IPS-20b (cell line): ENCODE data around the gene VAMP1.

Experiments used
- H3K27ac ChIP-seq: one replicate; pipeline ENCODE4 v1.5.1; 2013; ENCODE audit warnings: low read length
- H3K27me3 ChIP-seq: 2 replicates; pipeline ENCODE4 v1.6.1; 2013; ENCODE audit warnings: mild to moderate bottlenecking, low read length, inconsistent platforms; ENCODE audit not compliant: insufficient read depth
- H3K36me3 ChIP-seq: 2 replicates; pipeline ENCODE4 v1.6.1; 2013; ENCODE audit warnings: low read depth, mild to moderate bottlenecking, inconsistent platforms, low read length, moderate library complexity; ENCODE audit not compliant: insufficient read depth
- H3K4me1 ChIP-seq: 2 replicates; pipeline ENCODE4 v1.6.1; 2013; ENCODE audit warnings: mild to moderate bottlenecking, control low read depth, inconsistent platforms, low read length, moderate library complexity; ENCODE audit not compliant: insufficient read depth
- H3K4me3 ChIP-seq: 2 replicates; pipeline ENCODE4 v1.5.1; 2013; ENCODE audit warnings: mild to moderate bottlenecking, low read length, inconsistent platforms
- H3K9ac ChIP-seq: 2 replicates; pipeline ENCODE4 v1.6.1; 2013; ENCODE audit warnings: low read depth, mild to moderate bottlenecking, inconsistent platforms, low read length, moderate library complexity
- H3K9me3 ChIP-seq: 2 replicates; pipeline ENCODE4 v1.6.1; 2013; ENCODE audit warnings: mild to moderate bottlenecking, low read depth, low read length, inconsistent platforms; ENCODE audit not compliant: insufficient read depth

Gene VAMP1

GRCh38 chr12:6444031-6444430 is 26.4 kb downstream of the VAMP1 start:
- H3K36me3 ChIP-seq, result no peaks in the 10 kb centered on the region
- H3K4me3 ChIP-seq, result no peak overlapping the region

DNA sequence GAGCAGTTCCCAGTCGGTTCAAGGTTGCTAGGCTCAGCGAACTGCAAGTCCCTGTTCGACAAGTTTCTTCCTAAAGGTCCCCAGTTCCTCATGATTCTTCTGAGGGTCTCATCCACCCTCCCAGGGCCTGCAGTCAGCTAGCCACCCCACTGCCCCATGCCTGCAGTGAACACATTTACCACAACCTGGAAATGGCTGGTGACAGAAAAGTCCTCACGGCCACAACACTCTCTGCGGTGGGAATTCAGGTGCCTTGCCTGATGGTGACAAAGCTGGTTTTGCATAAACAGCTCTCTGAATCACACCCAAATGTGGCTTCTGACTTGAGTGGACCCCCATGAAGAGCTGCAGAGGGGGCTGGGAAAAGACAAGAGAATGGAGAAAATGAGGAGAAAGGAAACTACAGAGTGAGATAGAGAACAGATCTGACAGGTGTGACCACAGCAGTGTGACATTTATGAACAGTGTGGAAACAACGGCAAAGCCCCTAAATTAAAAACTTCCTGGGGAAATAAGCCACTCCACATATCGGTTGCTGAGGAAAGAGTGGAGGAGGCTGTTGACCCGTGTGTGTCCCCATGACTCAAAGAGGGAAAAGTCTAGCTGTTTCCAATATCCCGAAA is 27.0 kb downstream of the VAMP1 start:
- H3K36me3 ChIP-seq, result no peaks in the 10 kb centered on the region
- no peak overlapping the region for H3K4me3 ChIP-seq
- H3K27ac ChIP-seq, result no peak overlapping the region
- H3K9ac ChIP-seq, result no peak overlapping the region
- H3K4me1 ChIP-seq, result no peaks in the 10 kb centered on the region
- no peaks in the 10 kb centered on the region for H3K9me3 ChIP-seq
- no peaks in the 10 kb centered on the region for H3K27me3 ChIP-seq

More at GRCh38 chr12:6444031-6444430, 26.4 kb downstream of the VAMP1 start:
- Histone ChIP-seq H3K27me3 (no peaks in the 10 kb centered on the region), H3K9me3 (no peaks in the 10 kb centered on the region), H3K9ac (no peak overlapping the region), H3K27ac (no peak overlapping the region), H3K4me1 (no peaks in the 10 kb centered on the region)

- H3K27ac ChIP-seq, result no peak overlapping the region
- H3K9ac ChIP-seq, result no peak overlapping the region
- H3K4me1 ChIP-seq, result no peaks in the 10 kb centered on the region
These were observed 27.6 kb downstream of the VAMP1 start for GRCh38 chr12:6442836-6443235.

GRCh38 chr12:6440391-6440790 is 30.1 kb downstream of the VAMP1 start:
- H3K9me3 ChIP-seq, result no peaks in the 10 kb centered on the region
- H3K36me3 ChIP-seq, result no peaks in the 10 kb centered on the region
- no peak overlapping the region for H3K9ac ChIP-seq
- no peak overlapping the region for H3K27ac ChIP-seq
- no peaks in the 10 kb centered on the region for H3K4me1 ChIP-seq
- no peaks in the 10 kb centered on the region for H3K27me3 ChIP-seq
- no peak overlapping the region for H3K4me3 ChIP-seq

More at GRCh38 chr12:6442836-6443235, 27.6 kb downstream of the VAMP1 start:
- H3K27me3 ChIP-seq, result no peaks in the 10 kb centered on the region
- no peaks in the 10 kb centered on the region for H3K9me3 ChIP-seq
- H3K4me3 ChIP-seq, result no peak overlapping the region
- H3K36me3 ChIP-seq, result no peaks in the 10 kb centered on the region

- Histone ChIP-seq H3K9ac (no peak overlapping the region), H3K9me3 (no peaks in the 10 kb centered on the region), H3K27me3 (no peaks in the 10 kb centered on the region), H3K4me1 (peaks cover 2% of the 10 kb centered on the region; the same call in 1 of the 2 replicates), H3K4me3 (no peak overlapping the region), H3K36me3 (no peaks in the 10 kb centered on the region), H3K27ac (no peak overlapping the region)
These were observed 32.1 kb downstream of the VAMP1 start for GRCh38 chr12:6438345-6438744.

GRCh38 chr12:6437586-6437985 is 32.9 kb downstream of the VAMP1 start:
- Histone ChIP-seq H3K4me1 (peaks cover 2% of the 10 kb centered on the region; the same call in 1 of the 2 replicates), H3K36me3 (no peaks in the 10 kb centered on the region), H3K27me3 (no peaks in the 10 kb centered on the region), H3K9ac (no peak overlapping the region), H3K9me3 (no peaks in the 10 kb centered on the region), H3K4me3 (no peak overlapping the region), H3K27ac (no peak overlapping the region)

GRCh38 chr12:6435961-6436715 is 34.3 kb downstream of the VAMP1 start:
- H3K27me3 ChIP-seq, result no peaks in the 10 kb centered on the region
- H3K36me3 ChIP-seq, result no peaks in the 10 kb centered on the region
- no peak overlapping the region for H3K4me3 ChIP-seq
- H3K9me3 ChIP-seq, result no peaks in the 10 kb centered on the region
- H3K4me1 ChIP-seq, result peaks cover 2% of the 10 kb centered on the region; the same call in 1 of the 2 replicates
- no peak overlapping the region for H3K27ac ChIP-seq
- H3K9ac ChIP-seq, result no peak overlapping the region

DNA sequence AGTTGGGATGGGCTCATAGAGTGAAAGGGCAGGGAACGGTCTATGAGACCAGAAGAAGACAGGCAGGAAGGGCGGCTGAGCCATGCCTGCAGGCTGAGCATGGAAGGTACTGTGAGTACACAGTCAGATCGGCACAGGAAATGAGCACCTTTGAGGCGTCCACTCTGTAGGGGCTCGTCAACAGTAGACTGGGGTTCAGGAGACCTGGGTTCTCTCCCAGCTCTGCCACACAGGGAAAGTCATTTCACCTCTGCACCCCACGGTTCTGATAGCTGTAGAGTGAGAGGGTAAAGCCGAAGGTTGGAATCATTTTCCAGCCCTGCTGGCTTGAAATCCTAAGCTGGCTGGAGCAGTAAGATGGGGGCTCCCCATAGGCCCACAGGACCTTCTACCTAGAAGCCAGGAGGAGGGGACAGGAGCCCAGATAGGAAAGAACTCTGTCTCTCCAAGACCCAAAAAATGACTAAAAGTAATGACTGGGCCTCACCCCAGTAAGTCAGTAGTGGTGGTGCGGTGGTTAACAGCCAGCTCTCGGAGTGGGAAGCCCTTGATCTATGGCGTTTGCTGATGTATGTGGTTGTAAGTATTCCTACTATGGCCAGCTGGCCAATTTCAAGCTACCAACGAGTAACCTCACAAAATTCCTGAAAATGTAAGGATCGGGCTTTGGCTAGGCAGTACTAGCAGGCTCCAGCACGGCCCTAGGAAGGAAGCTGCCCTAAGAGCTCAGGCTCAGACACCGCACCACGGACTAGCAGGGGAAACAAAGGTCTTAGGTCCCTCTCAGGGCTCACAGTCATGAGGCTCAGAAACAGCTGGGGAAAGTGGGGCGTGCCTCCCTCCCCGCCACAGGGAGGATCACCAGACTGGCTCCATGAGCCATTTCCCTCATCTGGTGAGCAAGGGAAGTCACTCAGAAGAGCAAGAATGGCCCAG is 36.0 kb downstream of the VAMP1 start:
- no peak overlapping the region for H3K27ac ChIP-seq
- no peaks in the 10 kb centered on the region for H3K9me3 ChIP-seq
- no peaks in the 10 kb centered on the region for H3K36me3 ChIP-seq
- H3K4me3 ChIP-seq, result no peak overlapping the region
- no peaks in the 10 kb centered on the region for H3K27me3 ChIP-seq
- H3K4me1 ChIP-seq, result peaks cover 2% of the 10 kb centered on the region; the same call in 1 of the 2 replicates
- no peak overlapping the region for H3K9ac ChIP-seq

DNA sequence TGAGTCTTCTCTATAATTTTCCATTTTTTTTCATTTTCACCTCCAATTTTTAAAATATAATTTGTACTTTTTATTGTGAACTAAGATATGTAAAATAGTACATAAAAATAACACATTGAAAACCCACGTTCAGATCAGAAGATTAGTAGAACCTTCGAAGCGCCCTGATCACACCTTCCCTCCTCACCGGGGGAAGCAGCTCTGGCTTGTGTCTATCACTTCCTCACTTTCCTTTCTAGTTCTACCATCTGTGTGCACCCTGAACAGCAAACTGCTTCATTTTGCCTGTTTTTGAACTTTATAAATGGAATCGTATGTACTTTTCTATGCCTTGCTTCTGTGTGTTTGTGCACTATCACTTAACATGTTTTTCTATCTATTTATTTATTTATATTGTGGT is 37.5 kb downstream of the VAMP1 start:
- Histone ChIP-seq H3K9ac (no peak overlapping the region), H3K36me3 (no peaks in the 10 kb centered on the region), H3K9me3 (no peaks in the 10 kb centered on the region), H3K27ac (no peak overlapping the region), H3K4me3 (no peak overlapping the region; the same call in 1 of the 2 replicates), H3K4me1 (peaks cover 2% of the 10 kb centered on the region; the same call in 1 of the 2 replicates), H3K27me3 (no peaks in the 10 kb centered on the region)

DNA sequence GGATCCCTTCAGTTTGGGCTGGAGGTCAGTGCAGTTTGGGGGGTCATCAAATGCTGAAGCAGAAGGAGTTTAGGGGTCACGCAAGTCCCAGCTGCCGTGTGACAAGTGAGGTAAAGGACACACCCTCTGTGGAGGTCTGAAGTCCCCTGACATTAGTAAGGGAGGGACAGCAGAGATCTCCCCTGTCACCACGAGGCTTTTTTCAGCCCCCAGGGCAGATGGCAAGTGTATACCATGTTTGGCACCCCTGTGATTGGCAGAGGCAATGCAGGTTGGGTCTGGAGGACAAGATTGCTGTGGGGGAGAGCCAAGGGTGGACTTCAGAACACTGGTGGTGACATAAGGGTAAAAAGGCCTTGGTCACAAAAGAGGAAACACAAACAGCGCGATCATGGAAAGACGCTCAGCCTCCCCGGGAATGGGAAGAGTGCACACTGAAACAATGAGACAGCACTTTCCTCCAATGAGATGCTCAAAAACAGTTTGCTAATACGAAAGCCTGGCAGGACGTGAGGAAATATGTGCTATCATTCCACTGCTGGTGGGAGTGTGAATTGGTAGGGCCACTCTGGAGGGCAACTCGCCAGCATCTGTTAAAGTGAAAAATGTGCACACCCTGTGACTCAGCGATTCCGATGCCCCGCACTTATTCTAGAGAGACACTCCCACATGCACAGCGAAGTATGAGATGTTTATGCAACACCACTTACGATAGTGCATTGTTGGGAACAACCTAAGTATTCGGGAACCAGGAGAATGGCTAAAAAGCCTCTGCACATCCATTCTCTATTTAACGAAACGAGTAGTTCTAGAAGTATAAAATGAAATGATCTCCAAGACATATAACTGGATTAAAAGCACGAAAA is 40.1 kb downstream of the VAMP1 start:
- Histone ChIP-seq H3K9me3 (no peaks in the 10 kb centered on the region), H3K4me1 (peaks cover 2% of the 10 kb centered on the region; the same call in 1 of the 2 replicates), H3K9ac (no peak overlapping the region), H3K4me3 (no peak overlapping the region), H3K36me3 (no peaks in the 10 kb centered on the region), H3K27me3 (no peaks in the 10 kb centered on the region), H3K27ac (no peak overlapping the region)

DNA sequence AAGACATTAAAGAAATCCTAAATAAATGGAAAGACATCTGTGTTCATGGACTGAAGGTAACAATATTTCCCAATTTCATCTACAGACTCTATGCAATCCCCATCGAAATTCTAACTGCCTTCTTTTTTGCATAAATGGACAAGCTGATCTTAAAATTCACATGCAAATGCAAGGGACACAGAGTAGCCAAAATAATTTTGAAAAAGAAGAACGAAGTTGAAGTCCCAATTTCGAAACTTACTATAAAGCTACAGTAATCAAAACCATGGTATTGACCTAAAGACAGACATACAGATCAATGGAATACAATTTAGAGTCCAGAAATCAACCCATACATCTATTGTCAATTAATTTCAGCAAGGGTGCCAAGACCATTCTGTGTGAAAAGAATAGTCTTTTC is 42.2 kb downstream of the VAMP1 start:
- Histone ChIP-seq H3K27ac (no peak overlapping the region), H3K9ac (no peak overlapping the region)

More for the DNA sequence above, 42.2 kb downstream of the VAMP1 start:
- Histone ChIP-seq H3K4me3 (no peak overlapping the region), H3K9me3 (no peaks in the 10 kb centered on the region), H3K4me1 (no peaks in the 10 kb centered on the region; the same call in 1 of the 2 replicates), H3K36me3 (no peaks in the 10 kb centered on the region), H3K27me3 (no peaks in the 10 kb centered on the region)
